ENCODE data around the gene PRKAR1A. TPM values are rescaled to one million over a fixed set of nuclear protein-coding genes. Genes with fewer than 3 reads are reported as not detected.

The PRKAR1A gene
- total RNA-seq, 1 donor from 2014 or later, result 272 TPM

GRCh38 chr17:68470961-68471360 lies 41.3 kb upstream of the PRKAR1A start:
- H3K27ac Mint-ChIP-seq, result no peak overlapping the region
- intact Hi-C loops (cut with micrococcal nuclease), result no loop called here
- H3K27me3 Mint-ChIP-seq, result no peaks in the 10 kb centered on the region
- H3K9me3 Mint-ChIP-seq, result no peaks in the 10 kb centered on the region
- ATAC-seq (ENCODE audit: low read depth), result no peak
- CTCF ChIA-PET, result interaction anchor here (1.2 kb wide), 2 partner anchors 12 to 14 kb away, joined by 3 to 4 read pairs; partner anchors contain the start of gene WIPI1
- no peak for DNase-seq
- no peak for TF ChIP-seq CTCF (IDR thresholded peaks at IDR 0.05)
- POLR2A ChIA-PET, result no interaction called here
- H3K4me3 Mint-ChIP-seq, result no peak overlapping the region
- H3K4me1 Mint-ChIP-seq, result peaks cover 1% of the 10 kb centered on the region
- no peaks in the 10 kb centered on the region for H3K36me3 Mint-ChIP-seq (ENCODE audit: low read depth)

- H3K9me3 Mint-ChIP-seq, result peaks cover 8% of the 10 kb centered on the region
- no peak for DNase-seq
- ChIA-PET CTCF (no interaction called here), POLR2A (interaction anchor here (0.8 to 1.0 kb wide), 2 partner anchors 17 to 36 kb away, joined by 4 to 5 read pairs; no protein-coding TSS in a partner anchor)
- TF ChIP-seq CTCF (IDR thresholded peaks at IDR 0.05), result no peak
- no peaks in the 10 kb centered on the region for H3K4me1 Mint-ChIP-seq
- H3K4me3 Mint-ChIP-seq, result no peak overlapping the region
- ATAC-seq (ENCODE audit: low read depth), result no peak
- H3K36me3 Mint-ChIP-seq (ENCODE audit: low read depth), result no peaks in the 10 kb centered on the region
- H3K27ac Mint-ChIP-seq, result no peak overlapping the region
- H3K27me3 Mint-ChIP-seq, result peaks cover 9% of the 10 kb centered on the region
- intact Hi-C loops (cut with micrococcal nuclease), result no loop called here
Measured at GRCh38 chr17:68480885-68481284, 31.3 kb upstream of the PRKAR1A start.

DNA sequence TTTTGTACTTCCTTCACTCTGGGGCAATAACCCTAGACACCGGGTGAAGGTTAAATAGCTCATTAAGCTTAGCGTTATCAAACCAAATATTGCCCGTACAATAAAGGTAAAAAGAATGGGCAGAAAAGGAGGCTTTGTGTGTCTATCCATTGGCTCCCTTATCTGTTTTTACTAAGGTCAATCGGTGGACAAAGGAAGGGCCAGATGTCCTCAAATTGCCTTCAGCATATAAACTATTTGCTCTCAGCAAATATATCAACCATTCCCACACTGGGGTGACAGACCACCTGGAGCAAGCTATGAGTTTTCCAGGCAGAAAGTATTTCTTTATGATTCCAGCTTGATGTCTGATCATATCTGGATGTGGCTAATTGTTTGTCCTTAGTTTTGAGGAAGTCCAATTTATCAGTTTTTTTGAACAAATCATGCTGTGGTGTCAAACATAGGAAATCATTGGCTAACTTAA lies 29.6 kb upstream of the PRKAR1A start:
- CTCF ChIA-PET, result no interaction called here
- POLR2A ChIA-PET, result no interaction called here
- no peak for ATAC-seq (ENCODE audit: low read depth)

GRCh38 chr17:68484458-68484857 lies 27.8 kb upstream of the PRKAR1A start:
- CTCF ChIA-PET, result no interaction called here

More for the DNA sequence above, 29.6 kb upstream of the PRKAR1A start:
- intact Hi-C loops (cut with micrococcal nuclease), result no loop called here
- Mint-ChIP-seq H3K27ac (no peak overlapping the region), H3K9me3 (peaks cover 8% of the 10 kb centered on the region), H3K4me1 (no peaks in the 10 kb centered on the region), H3K4me3 (no peak overlapping the region), H3K27me3 (peaks cover 9% of the 10 kb centered on the region), H3K36me3 (ENCODE audit: low read depth) (no peaks in the 10 kb centered on the region)
- no peak for DNase-seq
- TF ChIP-seq CTCF (IDR thresholded peaks at IDR 0.05), result no peak

GRCh38 chr17:68489919-68490318 lies 22.3 kb upstream of the PRKAR1A start:
- ATAC-seq (ENCODE audit: low read depth), result no peak

More at GRCh38 chr17:68484458-68484857, 27.8 kb upstream of the PRKAR1A start:
- peaks cover 9% of the 10 kb centered on the region for H3K27me3 Mint-ChIP-seq
- H3K4me3 Mint-ChIP-seq, result no peak overlapping the region
- no peak for ATAC-seq (ENCODE audit: low read depth)
- no peak for TF ChIP-seq CTCF (IDR thresholded peaks at IDR 0.05)
- H3K27ac Mint-ChIP-seq, result no peak overlapping the region
- intact Hi-C loops (cut with micrococcal nuclease), result no loop called here
- no peaks in the 10 kb centered on the region for H3K36me3 Mint-ChIP-seq (ENCODE audit: low read depth)
- POLR2A ChIA-PET, result no interaction called here
- H3K4me1 Mint-ChIP-seq, result peaks cover 6% of the 10 kb centered on the region
- H3K9me3 Mint-ChIP-seq, result peaks cover 4% of the 10 kb centered on the region
- DNase-seq, result no peak

More at GRCh38 chr17:68489919-68490318, 22.3 kb upstream of the PRKAR1A start:
- no peak overlapping the region for H3K27ac Mint-ChIP-seq
- no peak overlapping the region for H3K4me3 Mint-ChIP-seq
- no peaks in the 10 kb centered on the region for H3K9me3 Mint-ChIP-seq
- ChIA-PET CTCF (no interaction called here), POLR2A (no interaction called here)
- DNase-seq, result no peak
- H3K27me3 Mint-ChIP-seq, result no peaks in the 10 kb centered on the region
- TF ChIP-seq CTCF (IDR thresholded peaks at IDR 0.05), result no peak
- H3K36me3 Mint-ChIP-seq (ENCODE audit: low read depth), result no peaks in the 10 kb centered on the region
- peaks cover 23% of the 10 kb centered on the region for H3K4me1 Mint-ChIP-seq
- intact Hi-C loops (cut with micrococcal nuclease), result loop anchor here (2.0 kb wide), 1 partner anchor 23 kb away; the partner anchor contains the start of gene PRKAR1A

Data from activated B cell treated with CpG ODN at 0.5 μM for 24 hours (primary cell).